ENCODE data around the gene REV3L.

The REV3L gene

DNA sequence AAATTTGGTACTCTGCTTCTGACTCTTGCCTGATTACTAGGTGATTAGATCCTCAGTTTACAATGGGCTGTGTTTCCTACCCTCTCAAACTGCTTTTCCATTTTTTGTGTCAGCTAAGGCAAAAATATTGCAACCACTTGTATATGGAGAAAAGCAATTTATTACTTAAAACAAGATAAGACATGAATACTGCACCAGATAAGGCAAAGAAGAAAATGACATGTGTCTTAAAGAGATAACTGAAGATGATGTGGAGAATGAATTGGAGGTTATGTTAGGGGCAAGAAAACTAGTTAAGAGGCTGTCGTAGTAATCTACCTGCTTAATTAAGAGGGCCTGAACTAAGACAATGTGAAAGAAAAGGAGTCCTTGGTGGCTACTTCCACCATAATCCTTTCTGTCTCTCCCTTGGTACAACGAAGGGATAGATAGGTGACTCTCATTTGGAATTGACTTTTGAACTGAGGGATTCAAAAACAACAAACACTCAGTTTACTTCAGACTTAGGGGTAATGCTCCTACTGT is 16.3 kb upstream of the REV3L start:
- Histone ChIP-seq H3K27ac (replicated peaks) (no peak overlapping the region), H3K4me3 (replicated peaks; ENCODE audit: insufficient read depth, low read length) (no peak overlapping the region), H3K27me3 (ENCODE audit: insufficient read depth, poor library complexity, severe bottlenecking) (no peaks in the 10 kb centered on the region)
- no peak for DNase-seq (ENCODE audit: low read depth in 1 of 2, low spot score in 1 of 2)
- TF ChIP-seq POLR2AphosphoS5 (IDR thresholded peaks at IDR 0.05; ENCODE audit: low read depth), result no peak
- no peak for TF ChIP-seq SPI1 (IDR thresholded peaks at IDR 0.05; ENCODE audit: borderline replicate concordance, low read depth)
- no peak for TF ChIP-seq GABPA (IDR thresholded peaks at IDR 0.05; ENCODE audit: low read depth)
- TF ChIP-seq CTCF (IDR thresholded peaks at IDR 0.05; ENCODE audit: insufficient read depth, low read length), result no peak
- TF ChIP-seq, protein P1, sequence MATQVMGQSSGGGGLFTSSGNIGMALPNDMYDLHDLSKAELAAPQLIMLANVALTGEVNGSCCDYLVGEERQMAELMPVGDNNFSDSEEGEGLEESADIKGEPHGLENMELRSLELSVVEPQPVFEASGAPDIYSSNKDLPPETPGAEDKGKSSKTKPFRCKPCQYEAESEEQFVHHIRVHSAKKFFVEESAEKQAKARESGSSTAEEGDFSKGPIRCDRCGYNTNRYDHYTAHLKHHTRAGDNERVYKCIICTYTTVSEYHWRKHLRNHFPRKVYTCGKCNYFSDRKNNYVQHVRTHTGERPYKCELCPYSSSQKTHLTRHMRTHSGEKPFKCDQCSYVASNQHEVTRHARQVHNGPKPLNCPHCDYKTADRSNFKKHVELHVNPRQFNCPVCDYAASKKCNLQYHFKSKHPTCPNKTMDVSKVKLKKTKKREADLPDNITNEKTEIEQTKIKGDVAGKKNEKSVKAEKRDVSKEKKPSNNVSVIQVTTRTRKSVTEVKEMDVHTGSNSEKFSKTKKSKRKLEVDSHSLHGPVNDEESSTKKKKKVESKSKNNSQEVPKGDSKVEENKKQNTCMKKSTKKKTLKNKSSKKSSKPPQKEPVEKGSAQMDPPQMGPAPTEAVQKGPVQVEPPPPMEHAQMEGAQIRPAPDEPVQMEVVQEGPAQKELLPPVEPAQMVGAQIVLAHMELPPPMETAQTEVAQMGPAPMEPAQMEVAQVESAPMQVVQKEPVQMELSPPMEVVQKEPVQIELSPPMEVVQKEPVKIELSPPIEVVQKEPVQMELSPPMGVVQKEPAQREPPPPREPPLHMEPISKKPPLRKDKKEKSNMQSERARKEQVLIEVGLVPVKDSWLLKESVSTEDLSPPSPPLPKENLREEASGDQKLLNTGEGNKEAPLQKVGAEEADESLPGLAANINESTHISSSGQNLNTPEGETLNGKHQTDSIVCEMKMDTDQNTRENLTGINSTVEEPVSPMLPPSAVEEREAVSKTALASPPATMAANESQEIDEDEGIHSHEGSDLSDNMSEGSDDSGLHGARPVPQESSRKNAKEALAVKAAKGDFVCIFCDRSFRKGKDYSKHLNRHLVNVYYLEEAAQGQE (IDR thresholded peaks at IDR 0.05; ENCODE audit: insufficient replicate concordance, low read depth), result no peak

DNA sequence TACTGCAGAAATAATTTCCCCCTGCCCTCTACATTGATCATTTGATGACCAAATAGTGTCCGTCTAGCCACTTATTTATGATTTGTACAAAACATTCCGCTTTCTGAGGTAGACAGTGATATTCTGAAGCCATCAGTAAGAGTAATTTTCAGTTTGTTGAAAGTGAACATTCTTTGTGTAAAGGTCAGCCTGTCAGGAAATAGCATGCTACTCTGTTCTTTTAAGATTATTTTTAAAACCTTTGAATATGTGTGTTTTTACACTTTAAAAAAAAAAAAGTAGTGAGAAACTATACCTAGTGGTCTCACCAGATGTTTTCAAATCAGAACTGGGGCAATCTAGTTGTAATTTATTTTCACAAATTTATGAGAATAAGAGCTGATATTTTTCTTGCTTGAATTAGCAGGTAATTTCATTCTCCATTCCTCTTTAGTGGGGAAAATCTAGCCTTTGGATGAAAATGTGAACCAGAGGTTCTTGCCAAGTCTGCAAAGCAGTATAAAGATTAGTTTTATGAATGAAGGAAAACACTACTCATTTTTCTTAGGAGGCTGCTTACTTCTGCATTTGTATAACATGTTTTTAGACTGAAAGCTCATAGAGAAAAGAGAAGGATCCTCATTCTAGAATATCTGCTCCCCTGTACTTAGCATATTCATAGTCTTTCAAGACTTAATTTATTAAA is 12.1 kb upstream of the REV3L start:
- no peak for DNase-seq (ENCODE audit: low read depth in 1 of 2, low spot score in 1 of 2)
- Histone ChIP-seq H3K27ac (replicated peaks) (no peak overlapping the region), H3K27me3 (ENCODE audit: insufficient read depth, poor library complexity, severe bottlenecking) (no peaks in the 10 kb centered on the region), H3K4me3 (replicated peaks; ENCODE audit: insufficient read depth, low read length) (no peak overlapping the region)
- no peak for TF ChIP-seq SPI1 (IDR thresholded peaks at IDR 0.05; ENCODE audit: borderline replicate concordance, low read depth)
- TF ChIP-seq, protein P1 (IDR thresholded peaks at IDR 0.05; ENCODE audit: insufficient replicate concordance, low read depth), result no peak
- TF ChIP-seq POLR2AphosphoS5 (IDR thresholded peaks at IDR 0.05; ENCODE audit: low read depth), result no peak
- no peak for TF ChIP-seq CTCF (IDR thresholded peaks at IDR 0.05; ENCODE audit: insufficient read depth, low read length)
- no peak for TF ChIP-seq GABPA (IDR thresholded peaks at IDR 0.05; ENCODE audit: low read depth)

- no peak for DNase-seq (ENCODE audit: low read depth in 1 of 2, low spot score in 1 of 2)
- no peak for TF ChIP-seq POLR2AphosphoS5 (IDR thresholded peaks at IDR 0.05; ENCODE audit: low read depth)
- no peak for TF ChIP-seq GABPA (IDR thresholded peaks at IDR 0.05; ENCODE audit: low read depth)
- no peak for TF ChIP-seq SPI1 (IDR thresholded peaks at IDR 0.05; ENCODE audit: borderline replicate concordance, low read depth)
- TF ChIP-seq, protein P1 (IDR thresholded peaks at IDR 0.05; ENCODE audit: insufficient replicate concordance, low read depth), result no peak
- TF ChIP-seq CTCF (IDR thresholded peaks at IDR 0.05; ENCODE audit: insufficient read depth, low read length), result no peak
- H3K27me3 ChIP-seq (ENCODE audit: insufficient read depth, poor library complexity, severe bottlenecking), result no peaks in the 10 kb centered on the region
- H3K4me3 ChIP-seq (replicated peaks; ENCODE audit: insufficient read depth, low read length), result no peak overlapping the region
- no peak overlapping the region for H3K27ac ChIP-seq (replicated peaks)
Measured at GRCh38 chr6:111492499-111492898, 9.5 kb upstream of the REV3L start.

All from HL-60 (cell line).